HG03439 (cell line): ENCODE results near the gene CXCR2.
"Not testable (repeated sequence)": the region's sequence is repeated elsewhere in the genome, so short reads cannot be mapped to it uniquely, and the experiment has no call there.

ENCODE experiments used
- ATAC-seq: cut with Tn5 transposase; IDR thresholded peaks from one replicate; pipeline ENCODE4 v1.9.1; 2021; ENCODE audit warnings: mild to moderate bottlenecking, moderate library complexity; ENCODE audit not compliant: unreplicated experiment

The CXCR2 gene

DNA sequence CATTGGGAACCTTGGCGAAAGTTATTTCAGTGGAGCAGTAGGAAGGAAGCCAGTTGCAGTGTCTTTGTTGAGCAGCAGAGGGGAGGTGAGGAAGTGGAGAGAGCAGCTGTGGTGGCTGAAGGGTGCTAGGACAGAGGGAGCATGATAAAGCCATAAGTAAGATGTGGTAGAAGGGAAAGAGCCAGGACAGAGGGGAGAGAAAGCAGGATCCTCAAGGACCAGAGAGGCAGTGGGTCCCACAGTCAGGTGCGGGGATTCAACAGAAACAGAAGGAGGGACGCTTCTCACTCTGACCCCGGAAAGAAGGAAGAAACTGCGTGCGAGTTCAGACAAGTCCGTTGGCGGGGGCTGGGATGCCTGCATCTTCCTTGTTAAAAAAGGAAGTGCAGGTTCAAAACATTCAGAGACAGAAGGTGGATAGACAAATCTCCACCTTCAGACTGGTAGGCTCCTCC lies at the start of gene CXCR2:
TSS of gene CXCR2 (plus strand) at position 403 of the 455 bp plus-strand sequence. CDS start 8,774 bp downstream, outside the sequence.
- no peak for ATAC-seq

DNA sequence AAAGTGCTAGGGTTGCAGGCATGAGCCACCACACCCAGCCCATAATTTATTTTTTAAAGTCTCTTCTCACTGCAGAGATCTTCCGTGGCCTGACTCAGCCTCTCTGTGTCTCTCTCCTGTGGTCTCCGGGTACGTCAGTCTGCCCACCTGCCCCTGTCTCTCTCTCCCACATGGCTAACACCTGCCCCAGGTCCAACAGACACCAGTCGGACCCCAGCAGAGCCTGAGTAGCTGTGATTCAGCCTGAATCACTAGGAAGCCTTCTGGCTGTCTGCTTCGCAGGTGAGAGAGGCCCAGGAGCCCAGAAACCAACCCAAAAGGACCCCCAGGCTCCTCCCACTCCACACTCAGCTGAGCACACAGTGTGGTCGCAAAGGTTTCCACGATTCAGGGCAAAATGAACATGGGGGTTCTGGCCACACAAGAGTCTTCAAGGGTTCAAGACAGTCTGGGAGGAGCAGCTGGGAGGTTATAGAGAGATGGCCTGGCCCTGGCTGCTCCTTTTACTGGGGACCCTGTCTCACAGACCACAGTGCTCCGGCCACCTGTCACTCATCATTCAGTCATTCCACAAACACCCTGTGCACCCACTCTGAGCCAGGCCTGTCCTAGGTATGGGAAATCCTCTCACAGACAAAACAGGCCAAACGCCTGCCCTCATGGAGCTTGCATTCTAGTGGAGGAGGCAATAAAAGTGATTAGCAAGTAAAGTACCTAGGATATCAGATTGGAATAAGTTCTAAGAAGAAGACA lies 48.2 kb upstream of the CXCR2 start:
- ATAC-seq, result no peak

- no peak for ATAC-seq
Observed at GRCh38 chr2:218079943-218080913, 45.6 kb upstream of the CXCR2 start.

GRCh38 chr2:218081063-218081462 lies 44.8 kb upstream of the CXCR2 start:
- peak; percentile 83 for ATAC-seq

GRCh38 chr2:218081695-218082094 lies 44.1 kb upstream of the CXCR2 start:
- no peak for ATAC-seq

- ATAC-seq, result no peak
Observed at GRCh38 chr2:218082586-218083351, 43.1 kb upstream of the CXCR2 start.

DNA sequence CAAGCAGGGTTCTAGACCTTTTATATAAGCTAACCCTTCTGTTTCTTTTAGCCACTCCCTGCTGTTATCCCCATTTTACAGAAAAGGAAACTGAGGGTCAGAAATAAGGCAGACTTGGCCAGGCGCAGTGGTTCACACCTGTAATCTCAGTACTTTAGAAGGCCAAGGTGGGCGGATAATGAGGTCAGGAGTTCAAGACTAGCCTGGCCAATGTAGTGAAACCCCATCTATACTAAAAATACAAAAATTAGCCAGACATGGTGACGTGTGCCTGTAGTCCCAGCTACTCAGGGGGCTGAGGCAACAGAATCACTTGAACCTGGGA lies 42.5 kb upstream of the CXCR2 start:
- ATAC-seq, result no peak

DNA sequence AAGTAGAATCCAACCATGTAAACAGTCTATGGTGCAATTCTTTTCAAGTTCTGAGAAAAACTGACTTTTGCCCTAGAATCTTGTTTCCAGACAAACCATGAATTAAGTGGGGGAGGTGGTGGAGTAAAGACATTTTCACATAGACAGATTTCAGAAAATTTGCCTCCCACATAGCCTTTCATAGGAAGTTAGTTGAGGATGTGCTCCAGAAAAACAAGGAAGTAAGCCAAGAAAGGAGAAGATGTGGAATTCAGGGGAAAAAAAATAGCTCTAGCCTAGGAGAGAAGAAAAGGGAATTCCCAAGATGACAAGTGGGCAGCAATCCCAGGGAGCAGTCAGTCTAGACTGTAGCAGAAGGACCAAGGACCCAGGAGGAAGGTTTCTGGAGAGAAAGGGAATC lies 39.4 kb upstream of the CXCR2 start:
- ATAC-seq, result no peak

DNA sequence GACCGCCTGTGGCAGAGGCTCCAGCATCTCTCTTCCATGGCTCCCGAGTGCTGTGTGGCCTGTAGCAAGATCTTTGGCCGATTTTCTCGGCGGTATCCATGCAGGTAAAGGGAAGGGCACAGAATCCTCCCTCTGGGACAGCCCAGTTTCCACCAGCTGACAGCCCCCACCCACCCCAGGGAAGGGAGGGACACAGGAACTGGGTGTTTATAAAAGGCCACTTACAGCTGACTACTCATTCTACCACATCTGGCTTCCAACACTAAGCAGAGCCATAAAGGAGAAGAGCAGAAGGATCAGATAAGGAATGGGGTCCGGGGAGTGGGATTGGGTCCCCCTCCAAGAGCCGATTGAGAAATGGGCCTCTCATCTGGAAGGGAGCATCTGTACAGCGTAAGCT lies 36.6 kb upstream of the CXCR2 start:
- no peak for ATAC-seq

- no peak for ATAC-seq
Observed at GRCh38 chr2:218091746-218092145, 34.1 kb upstream of the CXCR2 start.

GRCh38 chr2:218093879-218094278 lies 31.9 kb upstream of the CXCR2 start:
- no peak for ATAC-seq

- no peak for ATAC-seq
Observed at GRCh38 chr2:218095853-218096252, 30.0 kb upstream of the CXCR2 start.

DNA sequence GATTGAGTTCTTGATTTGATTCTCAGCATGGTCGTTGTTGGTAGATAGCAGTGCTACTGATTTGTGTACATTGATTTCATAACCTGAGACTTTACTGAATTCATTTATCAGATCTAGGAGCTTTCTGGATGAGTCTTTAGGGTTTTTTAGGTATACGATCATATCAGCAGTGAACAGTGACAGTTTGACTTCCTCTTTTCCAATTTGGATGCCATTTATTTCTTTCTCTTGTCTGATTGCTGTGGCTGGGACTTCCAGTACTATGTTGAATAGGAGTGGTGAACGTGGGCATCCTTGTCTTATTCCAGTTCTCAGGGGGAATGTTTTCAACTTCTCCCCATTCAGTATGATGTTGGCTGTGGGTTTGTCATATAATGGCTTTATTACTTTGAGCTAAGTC lies 27.9 kb upstream of the CXCR2 start:
- no peak for ATAC-seq

DNA sequence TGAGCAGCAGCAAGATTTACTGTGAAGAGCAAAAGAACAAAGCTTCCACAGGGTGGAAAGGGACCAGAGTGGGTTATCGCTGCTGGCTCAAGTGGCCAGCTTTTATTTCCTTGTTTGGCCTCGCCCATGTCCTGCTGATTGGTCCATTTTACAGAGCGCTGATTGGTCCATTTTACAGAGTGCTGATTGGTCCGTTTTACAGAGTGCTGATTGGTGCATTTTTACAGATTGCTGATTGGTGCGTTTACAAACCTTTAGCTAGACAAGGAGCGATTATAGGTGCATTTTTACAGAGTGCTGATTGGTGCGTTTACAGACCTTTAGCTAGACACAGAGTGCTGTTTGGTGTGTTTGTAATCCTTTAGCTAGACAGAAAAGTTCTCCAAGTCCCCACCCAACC lies 17.0 kb upstream of the CXCR2 start:
- ATAC-seq, result not testable (repeated sequence)

DNA sequence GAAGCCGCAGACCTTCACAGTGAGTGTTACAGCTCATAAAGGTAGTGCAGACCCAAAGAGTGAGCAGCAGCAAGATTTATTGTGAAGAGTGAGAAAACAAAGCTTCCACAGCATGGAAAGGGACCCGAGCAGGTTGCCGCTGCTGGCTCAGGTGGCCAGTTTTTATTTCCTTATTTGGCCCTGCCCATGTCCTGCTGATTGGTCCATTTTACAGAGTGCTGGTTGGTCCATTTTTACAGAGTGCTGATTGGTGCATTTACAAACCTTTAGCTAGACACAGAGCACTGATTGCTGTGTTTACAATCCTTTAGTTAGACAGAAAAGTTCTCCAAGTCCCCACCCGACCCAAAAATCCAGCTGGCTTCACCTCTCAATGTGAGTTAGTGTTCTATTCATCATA lies 4.0 kb upstream of the CXCR2 start:
- ATAC-seq, result not testable (repeated sequence)

- not testable (repeated sequence) for ATAC-seq
Observed at GRCh38 chr2:218122286-218122685, 3.5 kb upstream of the CXCR2 start.

DNA sequence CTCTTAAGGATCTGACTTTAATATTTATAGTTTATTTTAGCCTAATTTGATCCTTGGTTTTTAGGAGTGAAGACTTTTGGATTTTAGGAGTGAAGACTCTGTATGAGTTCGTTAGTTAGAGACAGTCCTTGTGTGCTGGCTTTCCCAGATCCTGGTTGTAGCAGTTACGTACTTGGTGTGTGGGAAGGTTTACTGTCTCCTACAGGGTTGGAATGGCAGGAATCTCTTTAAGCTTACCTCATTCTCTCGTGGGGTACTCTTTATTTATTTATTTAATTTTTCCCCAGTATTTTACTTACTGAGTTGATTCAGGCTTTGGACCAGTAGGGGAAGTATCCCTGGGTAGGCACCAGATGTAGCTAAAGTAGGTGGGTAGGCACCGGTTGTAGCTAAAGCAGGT lies 1.8 kb upstream of the CXCR2 start:
- ATAC-seq, result no peak

- no peak for ATAC-seq
Observed at GRCh38 chr2:218125095-218125494, 733 bp upstream of the CXCR2 start.

GRCh38 chr2:218127929-218128455 lies 2.2 kb downstream of the CXCR2 start:
- no peak for ATAC-seq

DNA sequence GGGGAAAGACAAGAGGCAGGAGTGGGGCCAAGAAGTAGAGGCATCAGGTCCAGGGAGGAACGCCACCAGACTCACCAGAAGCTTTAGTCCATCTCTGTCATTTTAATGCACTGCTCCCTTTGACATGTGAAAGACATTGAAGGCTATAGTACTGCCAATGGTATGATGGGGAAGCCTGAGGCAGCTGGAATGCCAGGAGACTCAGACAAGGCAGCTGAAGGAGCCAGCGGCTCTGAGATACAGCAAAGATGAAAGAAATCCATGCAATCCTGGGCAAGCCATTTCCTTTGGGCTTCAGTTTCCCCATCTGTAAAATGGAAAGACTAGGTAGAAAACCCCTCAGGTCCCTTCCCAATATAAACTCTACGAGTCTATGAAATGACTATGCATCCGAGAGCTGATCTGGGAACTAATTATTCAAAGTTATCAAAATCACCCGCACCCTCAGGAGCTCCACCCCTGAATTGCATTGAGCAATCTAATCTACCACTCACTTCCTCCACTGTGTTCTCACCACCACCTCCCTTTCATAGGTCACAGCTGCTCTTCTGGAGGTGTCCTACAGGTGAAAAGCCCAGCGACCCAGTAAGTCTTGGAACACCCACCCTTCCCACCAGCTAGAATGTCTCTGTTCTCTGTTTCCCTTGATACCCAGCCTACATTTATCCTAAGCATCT lies 3.1 kb downstream of the CXCR2 start:
- ATAC-seq, result no peak
